Panc1 (cell line): Measurements from ENCODE around the gene ADAMTS15.

Source experiments
- CTCF ChIP-seq: fragments of 450-650 bp; IDR thresholded peaks from 2 replicates; pipeline ENCODE4 v1.5.1; 2017; ENCODE audit warnings: mild to moderate bottlenecking
- REST ChIP-seq, 2 experiments: IDR thresholded peaks; 2 replicates each; pipeline ENCODE4 v1.6.1; 2011 to 2012; ENCODE audit warnings: low read depth in 2 of 2, control low read depth in 1 of 2, low read length in 1 of 2, mild to moderate bottlenecking in 1 of 2, moderate library complexity in 1 of 2; ENCODE audit not compliant: insufficient read depth in 1 of 2
- SIN3A ChIP-seq: IDR thresholded peaks from 2 replicates; pipeline ENCODE4 v1.6.1; 2012; ENCODE audit warnings: low read depth, mild to moderate bottlenecking, low read length, moderate library complexity, borderline replicate concordance; ENCODE audit not compliant: insufficient read depth

GRCh38 chr11:130439160-130439519, 9.3 kb upstream of the ADAMTS15 start:
- TF ChIP-seq CTCF (no peak), REST (IDR thresholded peaks at IDR 0.05; ENCODE audit: insufficient read depth in 1 of 2, low read depth in 2 of 2, low read length in 1 of 2) (no peak), SIN3A (no peak)
